ENCODE measurements around the gene TPM1. TPM values are rescaled to one million over a fixed set of nuclear protein-coding genes. Genes with fewer than 3 reads are reported as not detected.

Gene TPM1
- total RNA-seq, 1 donor from 2014 or later: 67.5 TPM

DNA sequence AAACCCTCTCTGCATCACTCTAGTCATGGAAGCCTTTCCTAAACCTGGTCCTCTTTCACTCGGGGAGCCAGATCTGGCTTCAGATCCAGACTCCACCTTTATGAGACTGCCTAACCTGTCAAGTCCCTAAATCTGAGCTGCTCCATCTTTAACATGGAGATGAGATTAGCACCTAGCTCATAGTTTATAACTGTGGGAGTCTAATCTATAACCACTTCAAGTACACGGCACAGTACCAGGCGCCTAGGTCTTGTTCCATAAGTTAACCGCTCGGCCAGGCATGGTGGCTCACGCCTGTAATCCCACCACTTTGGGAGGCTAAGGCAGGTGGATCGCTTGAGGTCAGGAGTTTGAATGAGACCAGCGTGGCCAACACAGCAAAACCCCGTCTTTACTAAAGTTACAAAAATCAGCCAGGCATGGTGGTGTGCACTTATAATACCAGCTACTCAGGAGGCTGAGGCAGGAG is 30.3 kb downstream of the TPM1 start:
- H3K27ac Mint-ChIP-seq (ENCODE audit: unreplicated experiment): no peak overlapping the region
- TF ChIP-seq, protein P1, sequence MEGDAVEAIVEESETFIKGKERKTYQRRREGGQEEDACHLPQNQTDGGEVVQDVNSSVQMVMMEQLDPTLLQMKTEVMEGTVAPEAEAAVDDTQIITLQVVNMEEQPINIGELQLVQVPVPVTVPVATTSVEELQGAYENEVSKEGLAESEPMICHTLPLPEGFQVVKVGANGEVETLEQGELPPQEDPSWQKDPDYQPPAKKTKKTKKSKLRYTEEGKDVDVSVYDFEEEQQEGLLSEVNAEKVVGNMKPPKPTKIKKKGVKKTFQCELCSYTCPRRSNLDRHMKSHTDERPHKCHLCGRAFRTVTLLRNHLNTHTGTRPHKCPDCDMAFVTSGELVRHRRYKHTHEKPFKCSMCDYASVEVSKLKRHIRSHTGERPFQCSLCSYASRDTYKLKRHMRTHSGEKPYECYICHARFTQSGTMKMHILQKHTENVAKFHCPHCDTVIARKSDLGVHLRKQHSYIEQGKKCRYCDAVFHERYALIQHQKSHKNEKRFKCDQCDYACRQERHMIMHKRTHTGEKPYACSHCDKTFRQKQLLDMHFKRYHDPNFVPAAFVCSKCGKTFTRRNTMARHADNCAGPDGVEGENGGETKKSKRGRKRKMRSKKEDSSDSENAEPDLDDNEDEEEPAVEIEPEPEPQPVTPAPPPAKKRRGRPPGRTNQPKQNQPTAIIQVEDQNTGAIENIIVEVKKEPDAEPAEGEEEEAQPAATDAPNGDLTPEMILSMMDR (conservative IDR thresholded peaks at IDR 0.05): no peak
- no peak overlapping the region for H3K4me3 Mint-ChIP-seq
- H3K9me3 Mint-ChIP-seq: no peaks in the 10 kb centered on the region
- no peaks in the 10 kb centered on the region for H3K27me3 Mint-ChIP-seq (ENCODE audit: low read depth)
- peaks cover 6% of the 10 kb centered on the region for H3K36me3 Mint-ChIP-seq (ENCODE audit: low read depth)
- DNase-seq (ENCODE audit: low read depth, low spot score): no peak
- peaks cover 30% of the 10 kb centered on the region for H3K4me1 Mint-ChIP-seq

DNA sequence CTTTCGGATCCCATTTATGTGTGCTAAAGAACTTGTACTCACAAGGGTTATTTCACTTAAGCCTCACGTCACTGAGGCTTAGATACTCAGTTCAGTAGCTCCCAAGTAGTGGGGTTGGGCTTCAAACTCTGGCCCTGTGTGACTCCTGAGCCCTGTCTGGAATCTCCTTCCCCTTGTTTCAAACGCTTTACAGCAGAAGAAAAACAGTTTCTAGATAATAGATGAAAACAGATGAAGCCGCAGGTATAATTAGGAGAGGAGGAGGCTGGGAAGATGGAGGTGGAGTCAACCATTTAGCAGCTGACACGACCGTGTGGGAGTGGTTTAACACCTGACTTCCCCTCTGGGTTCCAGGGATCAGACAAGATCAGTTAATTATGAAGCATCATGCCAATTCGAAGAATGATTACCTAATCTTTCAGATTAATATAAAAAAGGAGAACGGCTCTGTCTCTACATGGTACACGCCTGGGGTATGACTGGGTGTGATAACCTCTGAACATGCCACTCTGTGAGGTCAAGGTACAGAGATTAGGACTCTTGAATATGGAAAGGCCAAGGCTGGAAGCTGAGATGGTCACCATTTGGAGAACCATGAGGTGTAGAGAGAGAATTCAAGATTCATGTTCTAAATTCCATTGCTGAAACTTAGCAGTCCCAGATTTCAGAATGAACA is 31.1 kb downstream of the TPM1 start:
- Mint-ChIP-seq H3K4me1 (peaks cover 31% of the 10 kb centered on the region), H3K4me3 (no peak overlapping the region), H3K27me3 (ENCODE audit: low read depth) (no peaks in the 10 kb centered on the region), H3K9me3 (no peaks in the 10 kb centered on the region), H3K36me3 (ENCODE audit: low read depth) (peaks cover 2% of the 10 kb centered on the region), H3K27ac (ENCODE audit: unreplicated experiment) (no peak overlapping the region)
- no peak for DNase-seq (ENCODE audit: low read depth, low spot score)
- TF ChIP-seq, protein P1 (conservative IDR thresholded peaks at IDR 0.05): no peak

DNA sequence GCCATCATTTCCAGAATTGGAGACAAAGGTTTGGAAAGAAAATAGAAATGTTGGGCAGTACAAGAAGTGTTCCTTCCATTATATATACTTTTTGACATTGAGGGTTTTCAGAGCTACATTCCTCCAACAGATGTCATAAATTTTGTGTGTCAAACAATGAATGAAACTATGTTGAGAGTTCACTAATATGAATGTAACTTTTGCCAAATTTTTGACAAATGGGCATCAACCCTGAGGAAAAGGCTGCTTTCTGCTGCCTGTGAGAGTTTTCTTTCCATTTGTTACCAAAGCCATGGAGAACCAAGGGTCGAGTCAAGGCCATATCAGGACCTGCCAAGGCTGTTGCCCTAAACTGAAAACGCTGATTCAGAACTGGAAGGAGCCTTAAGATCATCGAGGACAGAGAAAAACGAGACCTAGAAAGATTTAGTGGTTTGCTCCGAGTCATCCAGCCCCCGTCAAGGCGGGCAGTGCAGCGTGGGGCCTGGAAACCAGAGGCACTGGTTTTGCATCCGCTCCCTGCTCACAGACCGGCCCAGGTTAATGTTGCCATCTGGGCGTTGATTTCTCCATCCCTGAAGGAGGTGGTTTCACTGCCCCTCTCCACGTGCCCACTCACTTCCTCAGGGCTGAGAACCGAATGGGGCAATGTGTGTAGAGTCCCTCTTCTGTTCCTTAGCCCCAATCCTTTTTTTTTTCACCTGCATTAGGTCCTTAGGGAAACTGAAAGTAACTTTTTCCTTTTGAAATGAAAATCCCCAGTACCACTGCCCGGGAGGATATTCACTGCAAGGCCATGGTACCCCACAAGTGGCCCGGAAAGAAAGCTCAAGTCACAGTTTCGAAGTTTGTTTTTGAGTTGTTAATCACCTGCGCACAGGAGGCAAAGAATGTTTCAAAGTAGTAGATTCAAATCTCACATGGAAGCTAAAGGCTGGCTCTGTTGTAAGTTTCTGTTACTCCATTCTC is 32.8 kb downstream of the TPM1 start:
- H3K4me1 Mint-ChIP-seq: peaks cover 31% of the 10 kb centered on the region
- H3K27ac Mint-ChIP-seq (ENCODE audit: unreplicated experiment): peak overlapping the region; percentile 51
- no peak overlapping the region for H3K4me3 Mint-ChIP-seq
- H3K36me3 Mint-ChIP-seq (ENCODE audit: low read depth): peaks cover 2% of the 10 kb centered on the region
- H3K9me3 Mint-ChIP-seq: no peaks in the 10 kb centered on the region
- H3K27me3 Mint-ChIP-seq (ENCODE audit: low read depth): no peaks in the 10 kb centered on the region
- no peak for DNase-seq (ENCODE audit: low read depth, low spot score)
- TF ChIP-seq, protein P1 (conservative IDR thresholded peaks at IDR 0.05): no peak

DNA sequence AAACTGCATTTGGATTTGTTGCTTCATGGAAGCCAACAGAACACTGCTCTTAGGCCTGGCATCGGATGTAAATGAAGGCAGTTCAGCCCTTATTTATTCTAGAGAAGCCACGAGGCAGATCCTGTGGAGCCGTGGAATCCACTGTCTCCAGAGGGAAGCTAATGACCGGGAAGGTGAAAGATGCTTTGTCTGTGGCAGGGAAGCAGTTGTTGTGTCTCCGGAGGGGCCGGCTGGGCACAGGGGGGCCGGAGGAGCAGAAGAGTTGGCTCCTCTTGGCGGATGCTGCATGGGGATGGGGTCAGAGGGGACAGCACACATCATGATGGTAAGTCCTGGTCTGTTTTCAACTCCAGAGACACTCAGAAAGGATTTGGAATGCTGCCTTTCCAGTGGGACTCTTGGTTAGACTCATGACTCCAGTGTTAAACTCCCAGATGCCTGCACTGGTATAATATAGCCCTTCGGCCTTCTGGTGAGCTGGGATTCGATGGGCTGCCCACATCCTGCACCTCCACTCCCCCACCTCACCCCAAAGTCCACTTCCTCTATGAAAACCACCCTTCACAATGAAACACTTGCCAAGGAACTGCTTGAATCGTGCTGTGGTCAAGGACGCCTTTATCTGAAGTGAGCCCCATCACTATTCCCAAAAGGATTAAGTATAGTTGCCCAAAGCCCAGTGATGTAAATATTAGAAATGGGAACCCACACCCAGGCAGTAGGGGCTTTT is 33.6 kb downstream of the TPM1 start:
- peaks cover 25% of the 10 kb centered on the region for H3K4me1 Mint-ChIP-seq
- no peaks in the 10 kb centered on the region for H3K9me3 Mint-ChIP-seq
- H3K36me3 Mint-ChIP-seq (ENCODE audit: low read depth): peaks cover 2% of the 10 kb centered on the region
- no peak for DNase-seq (ENCODE audit: low read depth, low spot score)
- H3K4me3 Mint-ChIP-seq: no peak overlapping the region
- H3K27me3 Mint-ChIP-seq (ENCODE audit: low read depth): no peaks in the 10 kb centered on the region
- peak overlapping the region; percentile 51 for H3K27ac Mint-ChIP-seq (ENCODE audit: unreplicated experiment)
- TF ChIP-seq, protein P1 (conservative IDR thresholded peaks at IDR 0.05): no peak

DNA sequence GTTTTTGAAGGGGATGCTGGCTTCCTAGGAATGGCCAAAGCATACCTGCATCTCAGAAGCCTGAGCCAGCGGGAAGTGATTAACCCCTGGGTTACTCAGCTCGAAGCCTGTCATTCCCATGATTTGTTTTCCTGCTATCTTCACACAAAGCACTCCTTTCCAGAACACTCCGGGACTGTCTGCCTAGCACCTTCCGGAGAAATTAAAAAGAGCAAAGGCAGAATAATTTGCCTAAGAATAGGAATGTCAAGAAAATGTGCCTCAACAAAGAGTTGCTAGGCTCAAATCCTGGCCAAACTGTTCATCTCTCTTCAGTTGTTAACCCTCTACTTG is 34.1 kb downstream of the TPM1 start:
- peaks cover 23% of the 10 kb centered on the region for H3K4me1 Mint-ChIP-seq
- no peak for DNase-seq (ENCODE audit: low read depth, low spot score)
- H3K27ac Mint-ChIP-seq (ENCODE audit: unreplicated experiment): no peak overlapping the region
- H3K27me3 Mint-ChIP-seq (ENCODE audit: low read depth): no peaks in the 10 kb centered on the region
- no peaks in the 10 kb centered on the region for H3K9me3 Mint-ChIP-seq
- H3K4me3 Mint-ChIP-seq: no peak overlapping the region
- H3K36me3 Mint-ChIP-seq (ENCODE audit: low read depth): peaks cover 2% of the 10 kb centered on the region
- TF ChIP-seq, protein P1 (conservative IDR thresholded peaks at IDR 0.05): no peak
